Measurements from ENCODE around the gene ZBTB8A.

Gene ZBTB8A

GRCh38 chr1:32498751-32499150, 40.5 kb upstream of the ZBTB8A start:
- TF ChIP-seq CTCF (IDR thresholded peaks at IDR 0.05) = no peak
- no peak for DNase-seq (ENCODE audit: low spot score)
- H3K27ac ChIP-seq = no peak overlapping the region
- no peak overlapping the region for H3K4me3 ChIP-seq

- peak; percentile 81 for DNase-seq (ENCODE audit: low spot score)
- peak overlapping the region; percentile 80 to 100 for H3K27ac ChIP-seq
- TF ChIP-seq CTCF (IDR thresholded peaks at IDR 0.05) = no peak
Measured at GRCh38 chr1:32500387-32501209, 38.6 kb upstream of the ZBTB8A start.

GRCh38 chr1:32501865-32502264, 37.4 kb upstream of the ZBTB8A start:
- H3K27ac ChIP-seq = peak overlapping the region; percentile 74 to 80
- no peak for TF ChIP-seq CTCF (IDR thresholded peaks at IDR 0.05)
- no peak overlapping the region for H3K4me3 ChIP-seq
- DNase-seq (ENCODE audit: low spot score) = no peak

More at GRCh38 chr1:32500387-32501209, 38.6 kb upstream of the ZBTB8A start:
- peak overlapping the region; percentile 99 for H3K4me3 ChIP-seq

- no peak overlapping the region for H3K4me3 ChIP-seq
- DNase-seq (ENCODE audit: low spot score) = no peak
- peak overlapping the region in 1 of 2 donors; percentile 15 for H3K27ac ChIP-seq
- TF ChIP-seq CTCF (IDR thresholded peaks at IDR 0.05) = no peak
Measured at GRCh38 chr1:32503153-32503552, 36.1 kb upstream of the ZBTB8A start.

GRCh38 chr1:32507021-32507420, 32.2 kb upstream of the ZBTB8A start:
- no peak for TF ChIP-seq CTCF (IDR thresholded peaks at IDR 0.05)
- Histone ChIP-seq H3K4me3 (no peak overlapping the region), H3K27ac (no peak overlapping the region)
- DNase-seq (ENCODE audit: low spot score) = no peak

GRCh38 chr1:32508761-32509160, 30.5 kb upstream of the ZBTB8A start:
- TF ChIP-seq CTCF (IDR thresholded peaks at IDR 0.05) = no peak
- no peak overlapping the region for H3K27ac ChIP-seq
- DNase-seq (ENCODE audit: low spot score) = no peak
- no peak overlapping the region for H3K4me3 ChIP-seq

- no peak for TF ChIP-seq CTCF (IDR thresholded peaks at IDR 0.05)
- no peak for DNase-seq (ENCODE audit: low spot score)
- Histone ChIP-seq H3K27ac (no peak overlapping the region), H3K4me3 (no peak overlapping the region)
Measured at GRCh38 chr1:32509939-32510338, 29.3 kb upstream of the ZBTB8A start.

Data from coronary artery (tissue), 2 donors.